HepG2 (cell line): ENCODE data around the gene FLACC1. TPM values are rescaled to one million over a fixed set of nuclear protein-coding genes. Genes with fewer than 3 reads are reported as not detected.

ENCODE experiments used
- ATAC-seq: fragments of 200-7000 bp; cut with Tn5 transposase; 3 replicates; pipeline ENCODE4 v1.9.1; 2020; ENCODE audit warnings: mild to moderate bottlenecking, moderate library complexity
- BruUV-seq: library from RNA; stranded (reverse); fragments of 400-500 nt; replicated peaks from 2 replicates; lab custom pipeline; 2021; lab: Mats Ljungman, UMichigan
- CTCF ChIA-PET: fragments of 300-600 bp; formaldehyde crosslinking; extraction: SDS; loops from one replicate; lab custom pipeline; 2021; ENCODE audit warnings: low total read pairs, inconsistent platforms, low intra/inter-chr PET ratio; lab: Yijun Ruan, JAX
- POLR2A ChIA-PET: fragments of 350-600 bp; sonication (Branson Sonifier 250); formaldehyde crosslinking; loops from one replicate; lab custom pipeline; 2020; ENCODE audit warnings: antibody characterized with exemption, inconsistent platforms; lab: Yijun Ruan, JAX
- DNase-seq: peaks from one replicate; pipeline ENCODE4 v3.0.0-alpha.2; 2015; ENCODE audit warnings: low spot score
- FAIRE-seq: peaks from 3 replicates; lab custom pipeline; 2011; peaks lifted over from hg19 to GRCh38; lab: Jason Lieb, UNC
- H2AFZ ChIP-seq: one replicate; pipeline ENCODE4 v1.6.1; 2011; ENCODE audit warnings: low read length, inconsistent platforms
- H3K27ac ChIP-seq: fragments of 300-600 bp; 3 replicates; pipeline ENCODE4 v1.8.0; 2011; ENCODE audit warnings: mixed run types, mild to moderate bottlenecking, mixed read lengths, low read length, inconsistent platforms; ENCODE audit not compliant: insufficient read depth; ENCODE audit errors: extremely low read length
- H3K27me3 ChIP-seq, 2 experiments: fragments of 200-600 bp in 1 of 2; 2 replicates in 1 of 2; 3 replicates in 1 of 2; pipeline versions ENCODE4 v1.6.0 to v1.8.0; 2011; ENCODE audit warnings: low read length in 2 of 2, mild to moderate bottlenecking in 2 of 2, moderate library complexity in 2 of 2, inconsistent platforms in 1 of 2; ENCODE audit not compliant: insufficient read depth in 2 of 2, control insufficient read depth in 1 of 2
- H3K36me3 ChIP-seq, 2 experiments: fragments of 200-600 bp in 1 of 2; replicated peaks in 1 of 2; 2 replicates in 1 of 2; 3 replicates in 1 of 2; pipeline versions ENCODE4 v1.5.1 to v1.8.0; 2011; ENCODE audit warnings: low read length in 2 of 2, inconsistent platforms in 1 of 2; ENCODE audit not compliant: insufficient read depth in 2 of 2, control insufficient read depth in 1 of 2
- H3K4me1 ChIP-seq: 2 replicates; pipeline ENCODE4 v1.5.1; 2012; ENCODE audit warnings: low read length, inconsistent platforms; ENCODE audit not compliant: insufficient read depth
- H3K4me2 ChIP-seq: 2 replicates; pipeline ENCODE4 v1.6.0; 2011; ENCODE audit warnings: low read depth, low read length, inconsistent platforms
- H3K4me3 ChIP-seq, 3 experiments: fragments of 200-600 bp in 1 of 3; sonication (generic), shearing (Covaris generic) in 1 of 3; replicated peaks in 1 of 3; 2 replicates each; pipeline ENCODE4 v1.5.1; 2011 to 2016; ENCODE audit warnings: low read length in 3 of 3, inconsistent platforms in 2 of 3, low read depth in 2 of 3, mild to moderate bottlenecking in 2 of 3, control low read depth in 1 of 3, mixed read lengths in 1 of 3; ENCODE audit not compliant: insufficient read depth in 1 of 3
- H3K79me2 ChIP-seq: one replicate; pipeline ENCODE4 v1.6.1; 2011; ENCODE audit warnings: low read length, inconsistent platforms; ENCODE audit not compliant: insufficient read depth
- H3K9ac ChIP-seq: 2 replicates; pipeline ENCODE4 v1.6.0; 2011; ENCODE audit warnings: mild to moderate bottlenecking, low read depth, low read length, inconsistent platforms; ENCODE audit not compliant: insufficient read depth
- H3K9me3 ChIP-seq: 2 replicates; pipeline ENCODE4 v1.5.1; 2012; ENCODE audit warnings: mild to moderate bottlenecking, low read length
- H4K20me1 ChIP-seq: 2 replicates; pipeline ENCODE4 v1.6.0; 2011; ENCODE audit warnings: inconsistent platforms, mild to moderate bottlenecking, low read length, moderate library complexity; ENCODE audit not compliant: insufficient read depth
- HOXD1 ChIP-seq: sonication (generic); formaldehyde crosslinking; IDR thresholded peaks from 2 replicates; pipeline ENCODE4 v1.5.0; 2020; ENCODE audit warnings: missing genetic modification reagents
- NCOA1 ChIP-seq: sonication (generic); formaldehyde crosslinking; IDR thresholded peaks from 2 replicates; pipeline ENCODE4 v1.9.0; 2021; ENCODE audit warnings: missing genetic modification reagents
- NCOR1 ChIP-seq: fragments of 200-600 bp; sonication (generic); IDR thresholded peaks from 2 replicates; pipeline ENCODE4 v1.7.0; 2017; ENCODE audit warnings: antibody characterized with exemption, low read length, borderline replicate concordance
- NFE2 ChIP-seq: sonication (generic); formaldehyde crosslinking; IDR thresholded peaks from 2 replicates; pipeline ENCODE4 v1.4.0; 2020; ENCODE audit warnings: missing genetic modification reagents
- NFIC ChIP-seq: IDR thresholded peaks from 2 replicates; pipeline ENCODE4 v1.6.1; 2012; ENCODE audit warnings: mild to moderate bottlenecking, low read length, inconsistent platforms
- ZFP90 ChIP-seq: sonication (generic); formaldehyde crosslinking; IDR thresholded peaks from 2 replicates; pipeline ENCODE4 v1.8.0; 2022; ENCODE audit warnings: missing genetic modification reagents, mild to moderate bottlenecking, inconsistent platforms, borderline replicate concordance
- ZNF264 ChIP-seq: sonication (generic); formaldehyde crosslinking; IDR thresholded peaks from 2 replicates; pipeline ENCODE4 v1.4.0; 2020; ENCODE audit warnings: missing genetic modification reagents
- ZNF382 ChIP-seq: sonication (generic); formaldehyde crosslinking; IDR thresholded peaks from 2 replicates; pipeline ENCODE4 v1.5.0; 2020; ENCODE audit warnings: missing genetic modification reagents, mild to moderate bottlenecking, borderline replicate concordance
- WGBS: methylation state at CpG from one replicate; pipeline ENCODE4 v1.1.6; 2017; ENCODE audit warnings: low lambda C conversion rate; 5-methylcytosine and 5-hydroxymethylcytosine counted together
- in situ Hi-C: cut with HindIII; loops from 2 replicates; pipeline ENCODE4 v1.10.0; 2017; ENCODE audit warnings: low pct_unique_long_range_greater_than_20kb; ENCODE audit not compliant: extremely low pct_ligation_motif_present
- intact Hi-C: fragments of 100-400 bp; cut with micrococcal nuclease; formaldehyde crosslinking; loops from one replicate; pipeline ENCODE4 v1.10.0; 2022; ENCODE audit not compliant: unreplicated experiment
- polyA plus RNA-seq, 8 experiments: library from polyadenylated mRNA; depleted of rRNA in 3 of 8; stranded (reverse) in 7 of 8; unstranded in 1 of 8; fragments of >200 nt; fragmentation: Illumina TruSeq in 4 of 8; extraction: Trizol in 4 of 8; gene quantifications; 2 replicates each; pipeline versions ENCODE4 v1.2.1 to v1.2.3, GENCODE V29; 2011 to 2016; ENCODE audit warnings: low read depth in 4 of 8, missing spikeins in 1 of 8, mixed read lengths in 1 of 8; ENCODE audit not compliant: insufficient read depth in 1 of 8
- total RNA-seq, 5 experiments: library from RNA; depleted of rRNA; stranded (reverse); fragments of >200 nt; fragmentation: Illumina TruSeq; extraction: Trizol; gene quantifications; 2 replicates each; pipeline ENCODE4 v1.2.3, GENCODE V29; 2016; ENCODE audit warnings: low read depth in 1 of 5
- TF ChIP-seq, protein P1 (sequence below): IDR thresholded peaks from 2 replicates; pipeline ENCODE4 v1.6.1; 2016; ENCODE audit warnings: low read depth
- TF ChIP-seq, protein P2 (sequence below): sonication (generic); formaldehyde crosslinking; IDR thresholded peaks from 2 replicates; pipeline ENCODE4 v1.8.0; 2023; ENCODE audit warnings: mild to moderate bottlenecking, missing genetic modification reagents
- TF ChIP-seq, protein P3 (sequence below): sonication (generic); formaldehyde crosslinking; IDR thresholded peaks from 2 replicates; pipeline ENCODE4 v1.4.0; 2020; ENCODE audit warnings: mild to moderate bottlenecking, missing genetic modification reagents

Gene FLACC1
- total and polyA plus RNA-seq, 2 of the 13 experiments (the other 11 are each of a cell fraction or from before 2014, with no cell fraction given), result 0.35 to 0.59 TPM

DNA sequence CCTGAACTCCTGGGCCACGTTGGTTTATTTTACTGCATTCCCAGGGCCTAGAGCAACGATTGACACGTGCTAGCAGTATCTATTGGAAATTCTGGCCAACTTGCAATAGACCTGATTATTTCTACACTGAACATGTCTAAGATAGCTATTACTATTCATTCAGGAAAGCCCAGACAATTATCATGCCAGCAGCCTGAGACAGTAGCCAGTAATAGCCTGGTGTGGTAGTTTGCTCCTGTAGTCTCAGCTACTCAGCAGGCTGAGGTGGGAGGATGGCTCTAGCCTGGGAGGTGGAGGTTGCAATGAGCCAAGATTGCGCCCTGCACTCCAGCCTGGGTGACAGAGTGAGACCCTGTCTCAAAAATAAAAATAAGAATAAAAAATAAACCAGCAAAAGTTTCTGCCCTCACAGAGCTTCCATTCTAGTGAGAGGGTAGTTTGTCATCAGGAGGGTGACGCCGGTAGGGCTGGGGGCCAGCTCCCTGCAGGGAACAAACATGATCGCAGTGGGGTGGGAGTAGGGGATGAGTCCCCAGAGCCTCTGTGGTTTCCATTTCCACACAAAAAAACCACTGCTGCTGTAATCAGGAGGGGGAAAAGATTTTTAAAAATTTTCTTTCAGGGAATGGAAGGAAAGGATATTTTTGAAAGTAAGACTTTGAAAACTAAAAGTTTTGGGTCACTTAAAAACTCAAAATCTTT, 92.5 kb downstream of the FLACC1 start:
- no peak overlapping the region for H3K4me2 ChIP-seq
- H3K9me3 ChIP-seq, result no peaks in the 10 kb centered on the region
- no peak overlapping the region for H3K27ac ChIP-seq
- peaks cover 9 to 12% of the 10 kb centered on the region in 2 experiments for H3K36me3 ChIP-seq
- FAIRE-seq, result no peak
- in situ Hi-C loops (no loop called here), intact Hi-C loops (no loop called here)
- no peak overlapping the region for H3K9ac ChIP-seq
- POLR2A ChIA-PET, result no interaction called here
- no peaks in the 10 kb centered on the region for H4K20me1 ChIP-seq
- CTCF ChIA-PET, result no interaction called here
- H3K4me3 ChIP-seq, result no peak overlapping the region
- DNase-seq, result no peak
- no peaks in the 10 kb centered on the region for H3K27me3 ChIP-seq
- H2AFZ ChIP-seq, result no peak overlapping the region
- H3K79me2 ChIP-seq, result peaks cover 31% of the 10 kb centered on the region
- 94% methylated on average over 7 of the region's 7 CpGs for WGBS
- TF ChIP-seq NCOR1 (no peak), NFIC (no peak), NCOA1 (CRISPR knock-in tag) (no peak)
- TF ChIP-seq, all 625 proteins: peak for 0
- H3K4me1 ChIP-seq, result peaks cover 23% of the 10 kb centered on the region
- no peak for ATAC-seq
- BruUV-seq, result no TSS peak

DNA sequence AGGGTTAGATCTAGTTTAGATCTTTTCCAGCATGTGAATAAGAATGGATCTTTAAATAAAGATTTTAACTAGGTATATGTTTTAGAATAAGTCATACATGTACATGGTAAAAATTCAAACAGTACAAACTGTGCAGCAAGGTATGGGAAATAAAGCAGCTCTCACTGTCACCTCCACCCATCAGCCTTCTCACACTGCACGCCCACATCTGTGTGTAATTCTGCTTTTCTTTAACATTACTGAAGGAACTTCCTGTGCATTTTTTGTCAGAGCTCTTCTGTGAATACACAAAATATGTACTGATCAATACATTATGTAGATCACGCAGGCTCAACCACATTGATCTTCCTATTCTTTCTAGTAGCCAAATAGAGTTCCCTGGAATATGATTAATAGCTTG, 93.4 kb downstream of the FLACC1 start:
- ATAC-seq (no peak), FAIRE-seq (no peak), DNase-seq (no peak)
- no peaks in the 10 kb centered on the region for H3K27me3 ChIP-seq
- H3K4me2 ChIP-seq, result no peak overlapping the region
- BruUV-seq, result no TSS peak
- H3K79me2 ChIP-seq, result peaks cover 38% of the 10 kb centered on the region
- H3K9ac ChIP-seq, result no peak overlapping the region
- POLR2A ChIA-PET, result interaction anchor here (0.5 kb wide), 1 partner anchor 18 kb away, joined by 3 read pairs; no protein-coding TSS in a partner anchor
- peaks cover 26% of the 10 kb centered on the region for H3K4me1 ChIP-seq
- 96% methylated on average over 2 of the region's 2 CpGs for WGBS
- no peak overlapping the region for H3K27ac ChIP-seq
- H3K36me3 ChIP-seq, result peaks cover 9 to 12% of the 10 kb centered on the region in 2 experiments
- H3K9me3 ChIP-seq, result no peaks in the 10 kb centered on the region
- H4K20me1 ChIP-seq, result no peaks in the 10 kb centered on the region
- intact Hi-C loops, result no loop called here
- H2AFZ ChIP-seq, result no peak overlapping the region
- no peak overlapping the region for H3K4me3 ChIP-seq
- CTCF ChIA-PET, result no interaction called here
- in situ Hi-C loops, result no loop called here
- no peak for TF ChIP-seq HOXD1 (CRISPR knock-in tag)
- TF ChIP-seq NFE2 (CRISPR knock-in tag), result no peak
- TF ChIP-seq, protein P1, sequence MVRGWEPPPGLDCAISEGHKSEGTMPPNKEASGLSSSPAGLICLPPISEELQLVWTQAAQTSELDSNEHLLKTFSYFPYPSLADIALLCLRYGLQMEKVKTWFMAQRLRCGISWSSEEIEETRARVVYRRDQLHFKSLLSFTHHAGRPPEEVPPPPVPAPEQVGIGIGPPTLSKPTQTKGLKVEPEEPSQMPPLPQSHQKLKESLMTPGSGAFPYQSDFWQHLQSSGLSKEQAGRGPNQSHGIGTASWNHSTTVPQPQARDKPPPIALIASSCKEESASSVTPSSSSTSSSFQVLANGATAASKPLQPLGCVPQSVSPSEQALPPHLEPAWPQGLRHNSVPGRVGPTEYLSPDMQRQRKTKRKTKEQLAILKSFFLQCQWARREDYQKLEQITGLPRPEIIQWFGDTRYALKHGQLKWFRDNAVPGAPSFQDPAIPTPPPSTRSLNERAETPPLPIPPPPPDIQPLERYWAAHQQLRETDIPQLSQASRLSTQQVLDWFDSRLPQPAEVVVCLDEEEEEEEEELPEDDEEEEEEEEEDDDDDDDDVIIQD (CRISPR knock-in tag), result no peak
- TF ChIP-seq, protein P2, sequence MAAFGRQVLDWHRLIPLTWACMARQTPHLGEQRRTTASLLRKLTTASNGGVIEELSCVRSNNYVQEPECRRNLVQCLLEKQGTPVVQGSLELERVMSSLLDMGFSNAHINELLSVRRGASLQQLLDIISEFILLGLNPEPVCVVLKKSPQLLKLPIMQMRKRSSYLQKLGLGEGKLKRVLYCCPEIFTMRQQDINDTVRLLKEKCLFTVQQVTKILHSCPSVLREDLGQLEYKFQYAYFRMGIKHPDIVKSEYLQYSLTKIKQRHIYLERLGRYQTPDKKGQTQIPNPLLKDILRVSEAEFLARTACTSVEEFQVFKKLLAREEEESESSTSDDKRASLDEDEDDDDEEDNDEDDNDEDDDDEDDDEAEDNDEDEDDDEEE (CRISPR knock-in tag), result no peak
- no peak for TF ChIP-seq ZNF382 (CRISPR knock-in tag)
- TF ChIP-seq ZNF264 (CRISPR knock-in tag), result no peak
- no peak for TF ChIP-seq ZFP90 (CRISPR knock-in tag)
- TF ChIP-seq, protein P3, sequence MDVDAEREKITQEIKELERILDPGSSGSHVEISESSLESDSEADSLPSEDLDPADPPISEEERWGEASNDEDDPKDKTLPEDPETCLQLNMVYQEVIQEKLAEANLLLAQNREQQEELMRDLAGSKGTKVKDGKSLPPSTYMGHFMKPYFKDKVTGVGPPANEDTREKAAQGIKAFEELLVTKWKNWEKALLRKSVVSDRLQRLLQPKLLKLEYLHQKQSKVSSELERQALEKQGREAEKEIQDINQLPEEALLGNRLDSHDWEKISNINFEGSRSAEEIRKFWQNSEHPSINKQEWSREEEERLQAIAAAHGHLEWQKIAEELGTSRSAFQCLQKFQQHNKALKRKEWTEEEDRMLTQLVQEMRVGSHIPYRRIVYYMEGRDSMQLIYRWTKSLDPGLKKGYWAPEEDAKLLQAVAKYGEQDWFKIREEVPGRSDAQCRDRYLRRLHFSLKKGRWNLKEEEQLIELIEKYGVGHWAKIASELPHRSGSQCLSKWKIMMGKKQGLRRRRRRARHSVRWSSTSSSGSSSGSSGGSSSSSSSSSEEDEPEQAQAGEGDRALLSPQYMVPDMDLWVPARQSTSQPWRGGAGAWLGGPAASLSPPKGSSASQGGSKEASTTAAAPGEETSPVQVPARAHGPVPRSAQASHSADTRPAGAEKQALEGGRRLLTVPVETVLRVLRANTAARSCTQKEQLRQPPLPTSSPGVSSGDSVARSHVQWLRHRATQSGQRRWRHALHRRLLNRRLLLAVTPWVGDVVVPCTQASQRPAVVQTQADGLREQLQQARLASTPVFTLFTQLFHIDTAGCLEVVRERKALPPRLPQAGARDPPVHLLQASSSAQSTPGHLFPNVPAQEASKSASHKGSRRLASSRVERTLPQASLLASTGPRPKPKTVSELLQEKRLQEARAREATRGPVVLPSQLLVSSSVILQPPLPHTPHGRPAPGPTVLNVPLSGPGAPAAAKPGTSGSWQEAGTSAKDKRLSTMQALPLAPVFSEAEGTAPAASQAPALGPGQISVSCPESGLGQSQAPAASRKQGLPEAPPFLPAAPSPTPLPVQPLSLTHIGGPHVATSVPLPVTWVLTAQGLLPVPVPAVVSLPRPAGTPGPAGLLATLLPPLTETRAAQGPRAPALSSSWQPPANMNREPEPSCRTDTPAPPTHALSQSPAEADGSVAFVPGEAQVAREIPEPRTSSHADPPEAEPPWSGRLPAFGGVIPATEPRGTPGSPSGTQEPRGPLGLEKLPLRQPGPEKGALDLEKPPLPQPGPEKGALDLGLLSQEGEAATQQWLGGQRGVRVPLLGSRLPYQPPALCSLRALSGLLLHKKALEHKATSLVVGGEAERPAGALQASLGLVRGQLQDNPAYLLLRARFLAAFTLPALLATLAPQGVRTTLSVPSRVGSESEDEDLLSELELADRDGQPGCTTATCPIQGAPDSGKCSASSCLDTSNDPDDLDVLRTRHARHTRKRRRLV (CRISPR knock-in tag), result no peak
